Left cardiac atrium (tissue), 4 donors: ENCODE measurements around the gene IPCEF1. TPM values are rescaled to one million over a fixed set of nuclear protein-coding genes. Genes with fewer than 3 reads are reported as not detected.

Experiments used
- ATAC-seq, 2 donors: fragments of 200-7000 bp; cut with Tn5 transposase; one replicate each; pipeline ENCODE4 v1.9.1; 2020; ENCODE audit warnings: mild to moderate bottlenecking in 2 of 2, moderate library complexity in 2 of 2
- DNase-seq: peaks from one replicate; pipeline ENCODE4 v3.0.0-alpha.2; 2020
- intact Hi-C, 2 donors: fragments of 100-400 bp; cut with DNase I; formaldehyde crosslinking; loops; one replicate each; pipeline versions ENCODE4 v1.14.1 to v1.15.1; 2022 to 2023
- total RNA-seq, 2 donors: library from RNA; stranded (reverse); fragmentation: NEBNext Ultra II Directional; extraction: Animal tissue kit (Norgen Biotek cat#: 25700); gene quantifications; one replicate each; pipeline ENCODE4 v1.2.1, GENCODE V29; 2021
- donor health status: DM: no; HTN: yes; CAD: no.
- donor health status: DM: no; HTN: yes; CAD: no; lungs with severe emphysema.
- donor health status: DM: yes; HTN: yes; CAD: no.
- donor health status: Dilated cardiomyopathy.

IPCEF1 gene
- total RNA-seq, 2 donors from 2014 or later = 0.99 to 1.2 TPM

DNA sequence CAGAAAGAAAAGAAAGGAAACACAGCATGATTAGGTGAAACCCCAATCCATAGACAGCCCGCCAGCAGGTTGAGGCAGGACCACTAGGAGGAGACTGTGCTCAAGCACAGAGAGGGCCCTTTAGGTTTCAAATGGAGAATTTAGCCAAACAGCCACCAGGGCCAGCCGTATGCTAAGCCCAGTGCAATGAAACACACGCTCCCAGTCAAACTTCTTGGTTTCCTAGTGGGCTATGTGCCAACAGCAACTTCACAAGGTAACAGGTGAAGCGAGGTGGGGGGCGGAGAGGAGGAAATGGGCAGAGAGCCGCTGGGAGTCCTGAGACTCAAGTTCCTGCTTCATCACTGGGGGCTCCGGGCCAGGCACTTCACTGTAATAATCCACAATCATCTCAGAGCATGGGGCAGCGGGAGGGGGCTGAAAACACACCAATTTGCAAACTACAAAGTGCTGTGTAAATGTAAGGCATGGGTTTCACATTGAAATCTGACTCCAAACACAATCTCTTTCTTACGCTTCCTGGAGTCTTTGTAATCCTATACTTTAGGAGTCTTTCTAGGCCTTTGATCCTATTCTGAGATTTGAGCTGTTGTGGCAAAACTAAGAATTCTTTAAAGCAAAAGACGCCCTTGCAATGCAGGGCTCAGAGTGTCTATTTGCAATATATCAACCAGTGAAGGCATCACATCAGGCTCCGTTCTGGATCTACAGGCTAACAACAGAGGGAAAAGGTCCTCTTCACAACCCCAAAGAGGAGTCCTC is 200.3 kb downstream of the IPCEF1 start:
- DNase-seq (no peak), ATAC-seq (peak; percentile 70 to 78)

DNA sequence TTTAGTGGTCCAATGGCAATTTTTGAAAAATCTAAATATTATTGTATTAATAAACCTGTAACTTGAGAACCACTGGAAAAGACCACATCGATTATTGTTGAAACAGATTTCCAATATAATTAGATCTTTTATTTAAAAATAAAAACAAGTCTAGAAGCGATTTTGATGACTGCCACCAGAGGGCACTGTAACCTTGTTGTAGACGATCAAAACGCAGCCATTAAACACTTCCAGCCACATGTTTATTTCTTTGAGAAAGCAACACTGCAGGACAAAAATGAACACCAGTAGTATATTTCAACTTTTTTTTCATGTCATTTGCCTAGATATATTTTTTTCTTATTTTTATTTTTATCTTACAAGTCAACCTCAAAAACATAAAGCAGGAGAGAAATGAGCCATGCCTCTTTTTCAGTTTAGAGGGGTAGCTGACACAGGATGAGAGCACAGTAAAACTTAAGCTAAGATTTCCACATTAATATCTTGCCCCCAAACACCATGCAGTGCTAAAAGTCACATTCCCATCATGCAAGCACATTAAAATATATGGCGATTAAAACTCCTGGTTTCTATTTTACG is 202.1 kb downstream of the IPCEF1 start:
- intact Hi-C loops = loop anchor here (2.0 to 5.0 kb wide), 2 partner anchors 122 to 123 kb away; no protein-coding TSS in a partner anchor
- ATAC-seq (no peak), DNase-seq (peak; percentile 44)

More for the DNA sequence above, 200.3 kb downstream of the IPCEF1 start:
- intact Hi-C loops = loop anchor here in 1 of 2 donors (5.0 kb wide), 1 partner anchor 216 kb away; no protein-coding TSS in a partner anchor

DNA sequence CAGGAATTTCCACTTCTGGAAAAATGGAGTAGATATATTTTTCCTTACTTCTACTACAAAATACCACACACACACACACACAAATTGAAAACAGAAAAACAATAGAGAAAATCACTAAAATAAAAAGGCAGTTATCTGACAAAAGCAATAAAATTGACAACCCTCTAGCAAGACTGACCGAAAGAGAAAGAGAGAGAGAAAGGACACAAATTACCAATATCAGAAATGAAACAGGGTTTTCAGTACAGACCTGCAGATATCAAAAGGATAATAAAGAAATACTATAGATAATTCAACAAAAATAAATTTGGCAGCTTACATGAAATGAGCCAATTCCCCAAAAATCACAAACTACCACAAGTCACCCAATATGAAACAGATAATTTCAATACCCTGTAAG is 212.8 kb downstream of the IPCEF1 start:
- intact Hi-C loops = no loop called here
- DNase-seq (no peak), ATAC-seq (no peak)

DNA sequence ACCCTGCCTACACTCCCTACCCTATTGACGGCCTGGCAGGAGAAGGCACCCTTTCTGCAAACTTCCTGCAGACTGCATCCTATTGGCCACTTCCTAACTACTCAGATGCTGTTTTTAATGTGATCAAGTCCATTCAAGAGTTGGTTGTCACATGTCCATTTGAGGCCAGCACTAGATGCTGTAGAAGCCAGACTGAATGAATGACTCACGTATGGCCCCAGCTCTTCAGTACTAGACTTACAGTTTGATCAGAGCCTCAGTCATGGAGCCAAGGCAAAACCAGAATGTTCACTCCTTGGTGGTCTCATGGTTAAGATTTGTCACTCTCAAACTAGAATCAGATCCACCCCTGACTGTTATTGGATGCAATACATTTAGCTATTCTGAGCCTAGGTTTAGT is 215.9 kb downstream of the IPCEF1 start:
- DNase-seq (no peak), ATAC-seq (no peak)
- intact Hi-C loops = no loop called here

DNA sequence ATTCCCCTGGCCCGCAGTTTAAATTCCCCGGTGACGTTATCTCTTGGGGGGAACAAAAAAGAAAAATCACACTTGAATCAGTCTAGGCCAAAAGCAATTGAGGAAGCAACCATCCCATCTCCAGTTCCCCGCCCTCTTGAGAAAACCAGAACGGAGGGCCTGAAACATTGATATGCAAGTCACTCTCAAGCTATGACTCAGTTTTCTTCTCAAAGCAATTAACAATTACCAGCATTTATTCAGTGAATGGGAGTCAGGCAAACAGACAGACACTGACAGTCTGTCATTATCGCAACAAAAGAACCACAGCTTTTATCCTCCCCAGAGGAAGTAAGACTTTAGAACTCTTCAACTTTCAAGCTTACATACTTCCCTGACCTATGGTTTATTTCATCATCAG is 216.7 kb downstream of the IPCEF1 start:
- intact Hi-C loops = no loop called here
- ATAC-seq (no peak), DNase-seq (no peak)

DNA sequence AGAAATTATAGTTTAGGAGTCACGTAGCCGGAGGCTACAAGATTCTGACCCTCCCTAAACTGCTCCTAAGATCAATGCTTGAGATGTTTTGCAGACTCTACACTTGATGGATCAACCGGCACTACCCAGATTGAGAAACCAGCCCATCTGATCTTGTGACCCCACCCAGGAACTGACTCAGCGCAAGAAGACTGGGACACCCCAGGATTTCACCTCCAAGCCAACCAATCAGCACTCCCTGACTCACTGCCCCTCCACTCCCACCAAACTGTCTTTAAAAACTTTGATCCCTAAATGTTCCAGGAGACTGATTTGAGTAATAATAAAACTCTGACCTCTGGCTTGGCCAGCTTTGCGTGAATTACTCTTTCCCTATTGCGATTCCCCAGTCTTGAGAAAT is 217.8 kb downstream of the IPCEF1 start:
- no peak for ATAC-seq
- DNase-seq = no peak
- intact Hi-C loops = no loop called here

DNA sequence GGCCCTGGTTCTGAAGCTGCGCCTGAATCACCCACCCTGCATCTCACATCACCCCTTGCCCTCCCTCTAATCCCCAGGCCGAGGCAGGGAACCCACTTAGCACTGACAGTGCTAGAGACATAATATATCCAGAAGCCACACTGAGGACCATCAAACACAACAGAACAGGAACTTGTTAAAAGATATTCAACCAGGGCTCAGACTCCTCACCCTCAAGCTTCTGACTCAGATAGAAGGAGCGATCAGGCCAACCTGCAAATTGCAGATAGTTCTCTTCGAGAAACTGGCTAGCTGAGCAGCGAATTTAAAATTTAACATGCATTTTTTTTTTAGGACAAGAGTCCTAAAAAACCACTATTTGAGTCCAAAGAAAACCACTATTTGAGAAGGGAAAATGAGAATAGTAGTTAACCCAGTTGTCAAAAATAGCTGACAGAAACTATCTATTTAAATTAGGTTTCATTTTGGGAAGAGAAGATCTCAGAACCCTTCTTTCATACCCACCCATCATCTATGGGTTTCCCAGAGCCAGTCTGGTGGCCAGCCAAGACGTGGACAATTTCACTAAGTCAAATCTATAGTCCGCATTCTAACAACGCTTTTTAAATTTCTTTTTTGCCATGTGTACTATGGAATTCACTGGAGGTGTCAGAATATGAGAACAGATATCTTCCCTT is 222.0 kb downstream of the IPCEF1 start:
- ATAC-seq (no peak), DNase-seq (no peak)
- intact Hi-C loops = no loop called here

DNA sequence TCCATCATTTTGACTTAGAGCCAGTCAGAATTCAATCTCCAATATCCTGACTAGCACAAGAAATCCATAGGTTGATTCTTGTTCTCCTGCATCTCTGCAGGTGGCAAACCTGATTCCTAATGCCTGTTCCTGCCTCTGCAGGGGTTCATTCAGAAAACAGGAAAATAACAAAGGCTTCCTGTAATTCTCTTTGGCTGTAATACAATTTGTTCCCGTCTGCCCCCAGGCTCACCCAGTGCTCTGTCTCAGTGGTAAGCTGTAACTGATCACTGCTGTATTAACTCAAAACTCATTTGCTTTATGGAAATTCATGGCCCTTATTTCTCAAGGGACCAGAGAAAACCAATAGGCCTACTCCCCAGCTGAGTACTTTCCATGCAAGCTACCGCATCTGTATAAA is 228.9 kb downstream of the IPCEF1 start:
- intact Hi-C loops = no loop called here
- DNase-seq = no peak
- ATAC-seq = no peak

DNA sequence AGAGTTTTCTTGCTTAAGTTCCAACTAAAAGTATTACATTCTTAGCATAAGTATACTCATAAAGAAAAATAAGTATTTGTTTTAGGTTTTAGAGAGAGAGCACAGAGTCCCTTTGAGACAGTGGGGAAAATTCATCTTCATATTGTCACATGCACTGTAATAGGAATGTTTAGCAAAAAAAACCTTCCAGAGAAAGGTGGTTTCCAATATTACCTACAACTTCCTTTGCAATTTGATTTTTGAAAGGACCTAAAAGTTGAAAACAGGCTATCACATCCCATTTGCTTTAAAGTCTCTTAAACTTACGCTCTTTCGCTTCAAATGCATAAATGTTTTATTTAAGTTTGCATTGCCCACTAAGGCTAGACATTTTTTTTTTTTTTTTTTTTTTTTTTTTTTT is 231.2 kb downstream of the IPCEF1 start:
- ATAC-seq = no peak
- intact Hi-C loops = no loop called here

DNA sequence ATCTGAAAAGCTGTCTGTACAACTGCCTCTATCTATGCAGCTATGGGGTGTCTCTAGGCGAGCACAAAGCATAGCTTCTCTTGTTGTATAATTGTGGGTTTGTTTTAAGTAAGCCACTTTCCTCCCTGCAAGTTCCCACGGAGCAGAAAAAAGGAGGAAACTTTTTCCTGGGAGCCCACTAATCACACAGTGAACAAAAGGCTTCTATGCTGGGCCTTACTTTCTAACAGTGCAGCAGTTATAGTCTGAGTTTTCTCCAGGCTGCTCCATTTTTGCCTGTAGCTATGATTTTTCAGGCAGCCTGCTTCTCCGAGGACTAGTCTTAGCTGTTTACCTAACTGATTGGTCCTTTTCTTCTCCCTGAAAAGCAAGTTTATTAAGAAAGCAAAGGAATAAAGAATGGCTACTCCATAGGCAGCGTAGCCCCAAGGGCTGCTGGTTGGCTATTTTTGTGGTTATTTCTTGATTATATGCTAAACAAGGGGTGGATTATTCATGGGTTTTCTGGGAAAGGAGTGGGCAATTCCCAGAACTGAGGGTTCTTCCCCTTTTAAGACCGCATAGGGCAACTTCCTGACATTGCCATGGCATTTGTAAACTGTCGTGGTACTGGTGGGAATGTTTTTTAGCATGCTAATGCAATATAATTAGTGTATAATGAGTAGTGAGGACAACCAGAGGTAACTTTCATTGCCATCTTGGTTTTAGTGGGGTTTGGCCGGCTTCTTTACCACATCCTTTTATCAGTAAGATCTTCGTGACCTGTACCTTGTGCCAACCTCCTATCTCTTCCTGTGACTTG is 233.2 kb downstream of the IPCEF1 start:
- no peak for ATAC-seq
- no peak for DNase-seq
- intact Hi-C loops = no loop called here

More for the DNA sequence above, 231.2 kb downstream of the IPCEF1 start:
- no peak for DNase-seq

DNA sequence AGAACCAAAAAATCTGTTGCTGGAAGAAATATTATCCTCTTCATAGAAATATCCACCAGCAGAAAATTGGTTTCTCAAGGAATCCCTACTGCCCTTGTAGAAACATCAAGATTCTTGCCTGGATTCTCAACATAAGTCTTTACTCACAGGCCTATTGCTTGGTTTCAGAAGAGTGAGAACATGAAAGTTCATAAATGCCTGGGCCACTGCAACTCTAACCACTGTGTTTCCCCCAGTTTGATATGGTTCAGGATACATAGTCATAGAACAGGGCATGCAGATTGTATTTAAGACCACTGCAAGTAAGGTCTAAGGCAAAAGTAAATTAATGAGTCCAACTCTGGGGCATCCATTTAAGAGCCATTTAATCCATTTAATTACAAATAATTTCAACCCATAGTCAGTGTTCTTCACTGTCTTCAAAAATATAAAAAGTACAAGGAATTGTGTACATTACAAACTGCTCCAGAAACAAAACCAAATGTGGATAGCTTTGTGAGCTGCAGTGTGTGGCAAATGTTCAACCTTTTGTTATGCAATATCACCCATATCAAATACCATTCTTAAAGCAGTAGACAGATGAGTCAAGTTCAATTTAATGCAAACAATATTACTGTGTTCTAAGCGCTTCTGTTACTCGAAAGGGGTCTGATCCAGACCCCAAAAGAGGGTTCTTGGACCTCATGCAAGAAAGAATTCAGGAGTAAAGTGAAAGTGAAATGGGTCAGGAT is 234.2 kb downstream of the IPCEF1 start:
- ATAC-seq (no peak), DNase-seq (no peak)
- intact Hi-C loops = no loop called here

DNA sequence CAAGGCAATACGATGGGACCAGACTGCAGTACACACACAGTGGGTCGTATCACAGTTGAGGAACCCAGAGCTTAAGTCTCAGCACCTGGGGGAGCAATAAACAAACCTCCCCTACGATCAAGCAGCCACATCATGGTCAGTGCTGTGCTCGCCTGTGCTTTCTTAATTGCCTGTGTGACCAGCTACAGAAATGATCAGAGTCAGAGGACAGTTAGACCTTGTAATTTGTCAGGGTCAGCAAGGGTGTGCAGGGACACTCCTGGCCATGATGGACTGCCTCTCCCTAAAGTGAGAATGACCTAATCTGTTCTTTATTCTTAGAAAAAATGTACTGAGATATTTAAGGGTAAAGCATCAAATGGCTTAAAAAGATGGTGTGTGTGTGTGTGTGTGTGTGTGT is 239.1 kb downstream of the IPCEF1 start:
- intact Hi-C loops = no loop called here
- no peak for ATAC-seq
- no peak for DNase-seq

DNA sequence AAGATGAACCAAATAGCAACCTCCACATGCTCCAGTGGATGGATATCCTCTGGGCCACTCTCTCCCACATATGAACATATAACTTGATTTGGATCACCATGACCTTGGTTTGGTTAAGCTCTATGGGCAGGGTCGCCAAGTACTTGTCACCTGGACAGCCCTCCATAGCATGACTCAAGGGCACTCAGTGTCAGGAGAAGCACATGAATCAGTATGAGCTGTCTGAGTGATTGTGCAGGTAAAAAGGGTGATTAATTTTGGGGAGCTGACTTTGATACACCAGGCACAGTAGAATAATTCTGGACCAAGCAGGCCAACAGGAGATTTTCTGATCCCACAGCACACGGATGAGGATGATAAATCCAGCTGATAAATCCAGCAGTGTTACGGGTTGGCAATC is 243.2 kb downstream of the IPCEF1 start:
- intact Hi-C loops = no loop called here
- ATAC-seq = no peak
- no peak for DNase-seq

DNA sequence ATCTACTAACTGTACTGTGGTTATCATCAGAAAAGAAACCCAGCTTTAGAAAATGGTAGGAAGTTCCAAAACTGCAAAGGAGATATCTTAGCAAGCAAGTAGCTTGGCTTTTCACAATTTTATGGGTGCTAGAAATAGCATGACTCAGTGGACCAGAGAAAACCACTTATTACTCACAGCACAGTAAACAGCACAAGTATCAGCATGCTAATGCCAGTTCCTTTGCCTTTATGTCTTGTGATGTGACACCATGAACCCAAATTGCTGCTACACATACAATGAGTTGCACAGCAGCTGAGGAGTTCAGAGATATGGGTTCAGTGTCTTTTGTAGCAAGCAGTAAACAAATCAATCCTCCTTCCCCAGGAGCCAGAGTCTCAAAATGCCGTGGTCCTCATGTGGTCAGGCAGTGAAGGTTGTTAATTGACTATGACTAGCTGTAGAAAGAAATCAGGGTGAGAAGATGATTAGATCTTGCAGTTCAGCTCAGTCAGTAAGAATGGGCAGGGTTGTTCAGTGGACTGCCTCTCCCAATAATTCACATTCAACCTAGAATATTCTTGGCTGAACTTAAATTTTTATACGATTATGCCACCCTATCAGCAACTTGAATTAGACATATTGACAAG is 244.3 kb downstream of the IPCEF1 start:
- DNase-seq (no peak), ATAC-seq (no peak)
- intact Hi-C loops = no loop called here

DNA sequence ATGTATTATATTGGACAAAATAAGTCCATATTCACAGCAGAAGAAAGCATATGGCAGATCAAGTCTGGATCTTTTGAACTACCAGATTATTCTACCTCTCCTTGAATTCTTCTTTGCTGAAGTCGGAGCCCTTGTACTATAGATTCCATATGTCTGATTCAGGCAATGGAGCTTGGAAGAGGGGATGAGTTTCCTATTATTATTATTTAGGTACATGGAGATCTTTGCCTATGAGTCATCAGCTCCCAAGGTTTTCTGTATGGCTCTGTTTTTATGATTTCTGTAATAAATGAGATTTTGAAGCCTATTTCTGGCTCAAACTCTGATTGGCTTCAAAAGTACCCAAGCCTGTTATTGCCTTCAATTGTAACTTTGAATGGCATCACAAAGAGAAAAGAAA is 245.6 kb downstream of the IPCEF1 start:
- ATAC-seq = no peak
- intact Hi-C loops = no loop called here
- no peak for DNase-seq

DNA sequence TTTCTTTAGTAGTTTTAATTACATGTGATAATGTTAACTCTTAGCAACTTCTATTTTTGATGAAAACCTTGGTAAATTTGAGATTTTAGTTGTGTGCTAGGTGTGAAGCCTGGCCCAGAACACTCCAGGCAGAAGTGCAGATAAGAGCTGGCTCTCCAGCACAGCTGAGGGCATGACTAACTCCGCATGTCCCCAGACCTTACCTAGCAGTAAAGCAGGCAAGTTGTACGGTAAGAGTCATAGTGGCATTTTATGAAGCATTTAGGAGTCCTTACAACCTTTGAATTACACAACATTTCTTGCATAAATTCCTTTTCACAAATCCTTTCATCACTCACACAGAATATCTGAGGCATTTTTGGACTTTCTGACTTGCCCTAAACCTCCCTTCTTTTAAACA is 250.4 kb downstream of the IPCEF1 start:
- intact Hi-C loops = no loop called here
- no peak for ATAC-seq
- DNase-seq = no peak
